LNCaP clone FGC (cell line): ENCODE data around the gene GDF10.

ENCODE experiments used
- DNase-seq: peaks from one replicate; pipeline ENCODE4 v3.0.0-alpha.2; 2011; ENCODE audit warnings: low read depth
- H3K4me3 ChIP-seq: 2 replicates; pipeline ENCODE4 v1.5.1; 2011; ENCODE audit warnings: mild to moderate bottlenecking, low read depth, low read length, control low read depth
- TF ChIP-seq, protein P1 (sequence below): IDR thresholded peaks from 2 replicates; pipeline ENCODE4 v1.5.1; 2012; ENCODE audit warnings: mild to moderate bottlenecking; ENCODE audit not compliant: control insufficient read depth, insufficient read depth; ENCODE audit errors: extremely low read depth

The GDF10 gene

DNA sequence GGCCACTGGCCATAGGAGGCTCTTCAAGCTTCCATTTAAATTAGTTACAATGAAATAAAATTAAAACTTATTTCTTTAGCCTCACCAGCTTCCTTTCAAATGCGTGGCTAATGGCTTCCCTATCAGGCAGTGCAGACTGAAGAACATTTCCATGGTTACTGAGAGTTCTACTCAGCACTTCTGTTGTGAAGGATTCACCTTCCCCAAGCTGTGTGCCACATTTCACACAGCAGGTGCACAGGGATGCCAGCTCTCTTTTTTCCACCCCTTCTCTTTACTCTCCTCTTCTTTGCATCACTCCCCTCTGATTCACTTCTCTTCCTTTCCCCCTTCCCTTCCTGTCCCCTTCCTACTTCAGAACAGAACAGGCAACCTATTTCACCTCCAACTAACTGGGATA lies 23.1 kb downstream of the GDF10 start:
- no peak overlapping the region for H3K4me3 ChIP-seq
- TF ChIP-seq, protein P1, sequence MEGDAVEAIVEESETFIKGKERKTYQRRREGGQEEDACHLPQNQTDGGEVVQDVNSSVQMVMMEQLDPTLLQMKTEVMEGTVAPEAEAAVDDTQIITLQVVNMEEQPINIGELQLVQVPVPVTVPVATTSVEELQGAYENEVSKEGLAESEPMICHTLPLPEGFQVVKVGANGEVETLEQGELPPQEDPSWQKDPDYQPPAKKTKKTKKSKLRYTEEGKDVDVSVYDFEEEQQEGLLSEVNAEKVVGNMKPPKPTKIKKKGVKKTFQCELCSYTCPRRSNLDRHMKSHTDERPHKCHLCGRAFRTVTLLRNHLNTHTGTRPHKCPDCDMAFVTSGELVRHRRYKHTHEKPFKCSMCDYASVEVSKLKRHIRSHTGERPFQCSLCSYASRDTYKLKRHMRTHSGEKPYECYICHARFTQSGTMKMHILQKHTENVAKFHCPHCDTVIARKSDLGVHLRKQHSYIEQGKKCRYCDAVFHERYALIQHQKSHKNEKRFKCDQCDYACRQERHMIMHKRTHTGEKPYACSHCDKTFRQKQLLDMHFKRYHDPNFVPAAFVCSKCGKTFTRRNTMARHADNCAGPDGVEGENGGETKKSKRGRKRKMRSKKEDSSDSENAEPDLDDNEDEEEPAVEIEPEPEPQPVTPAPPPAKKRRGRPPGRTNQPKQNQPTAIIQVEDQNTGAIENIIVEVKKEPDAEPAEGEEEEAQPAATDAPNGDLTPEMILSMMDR: no peak
- DNase-seq: no peak

GRCh38 chr10:47323636-47324296 lies 23.8 kb downstream of the GDF10 start:
- no peak overlapping the region for H3K4me3 ChIP-seq
- no peak for DNase-seq
- TF ChIP-seq, protein P1: no peak

DNA sequence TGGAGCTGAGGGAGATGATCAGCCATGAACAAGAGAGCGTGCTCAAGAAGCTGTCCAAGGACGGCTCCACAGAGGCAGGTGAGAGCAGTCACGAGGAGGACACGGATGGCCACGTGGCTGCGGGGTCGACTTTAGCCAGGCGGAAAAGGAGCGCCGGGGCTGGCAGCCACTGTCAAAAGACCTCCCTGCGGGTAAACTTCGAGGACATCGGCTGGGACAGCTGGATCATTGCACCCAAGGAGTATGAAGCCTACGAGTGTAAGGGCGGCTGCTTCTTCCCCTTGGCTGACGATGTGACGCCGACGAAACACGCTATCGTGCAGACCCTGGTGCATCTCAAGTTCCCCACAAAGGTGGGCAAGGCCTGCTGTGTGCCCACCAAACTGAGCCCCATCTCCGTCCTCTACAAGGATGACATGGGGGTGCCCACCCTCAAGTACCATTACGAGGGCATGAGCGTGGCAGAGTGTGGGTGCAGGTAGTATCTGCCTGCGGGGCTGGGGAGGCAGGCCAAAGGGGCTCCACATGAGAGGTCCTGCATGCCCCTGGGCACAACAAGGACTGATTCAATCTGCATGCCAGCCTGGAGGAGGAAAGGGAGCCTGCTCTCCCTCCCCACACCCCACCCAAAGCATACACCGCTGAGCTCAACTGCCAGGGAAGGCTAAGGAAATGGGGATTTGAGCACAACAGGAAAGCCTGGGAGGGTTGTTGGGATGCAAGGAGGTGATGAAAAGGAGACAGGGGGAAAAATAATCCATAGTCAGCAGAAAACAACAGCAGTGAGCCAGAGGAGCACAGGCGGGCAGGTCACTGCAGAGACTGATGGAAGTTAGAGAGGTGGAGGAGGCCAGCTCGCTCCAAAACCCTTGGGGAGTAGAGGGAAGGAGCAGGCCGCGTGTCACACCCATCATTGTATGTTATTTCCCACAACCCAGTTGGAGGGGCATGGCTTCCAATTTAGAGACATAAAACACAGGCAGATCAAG lies 25.6 kb downstream of the GDF10 start:
- H3K4me3 ChIP-seq: no peak overlapping the region
- no peak for DNase-seq
- TF ChIP-seq, protein P1: no peak

DNA sequence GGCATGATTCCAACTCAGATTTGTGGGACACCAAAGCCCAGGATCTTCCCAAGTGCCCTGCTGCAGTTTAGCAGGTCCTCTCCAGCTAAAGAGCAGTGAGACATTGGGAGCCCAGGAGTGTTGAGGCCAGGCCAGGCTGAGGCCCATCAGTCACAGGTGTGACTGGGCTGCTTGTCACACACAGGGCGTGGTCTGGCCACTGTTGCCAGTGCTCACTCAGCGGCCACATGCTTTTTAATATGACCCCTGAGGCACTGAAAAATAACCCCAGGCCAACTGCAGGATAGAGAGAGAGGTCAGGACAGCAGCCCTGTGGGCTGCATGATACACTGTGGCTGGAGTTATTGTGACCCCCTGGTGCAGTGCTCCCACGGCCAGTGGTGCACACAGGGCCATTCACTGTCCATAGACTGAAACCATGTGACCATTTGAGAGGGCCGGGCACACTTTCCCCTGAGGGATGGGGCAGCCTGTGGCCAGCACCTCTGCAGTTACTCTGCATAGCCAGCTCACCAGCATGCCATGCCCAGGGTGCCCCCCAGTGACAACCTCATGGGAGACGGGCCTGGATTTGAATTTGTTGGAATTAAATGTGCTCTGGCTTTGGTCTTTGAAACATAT lies 26.4 kb downstream of the GDF10 start:
- no peak for DNase-seq
- H3K4me3 ChIP-seq: no peak overlapping the region
- TF ChIP-seq, protein P1: no peak

DNA sequence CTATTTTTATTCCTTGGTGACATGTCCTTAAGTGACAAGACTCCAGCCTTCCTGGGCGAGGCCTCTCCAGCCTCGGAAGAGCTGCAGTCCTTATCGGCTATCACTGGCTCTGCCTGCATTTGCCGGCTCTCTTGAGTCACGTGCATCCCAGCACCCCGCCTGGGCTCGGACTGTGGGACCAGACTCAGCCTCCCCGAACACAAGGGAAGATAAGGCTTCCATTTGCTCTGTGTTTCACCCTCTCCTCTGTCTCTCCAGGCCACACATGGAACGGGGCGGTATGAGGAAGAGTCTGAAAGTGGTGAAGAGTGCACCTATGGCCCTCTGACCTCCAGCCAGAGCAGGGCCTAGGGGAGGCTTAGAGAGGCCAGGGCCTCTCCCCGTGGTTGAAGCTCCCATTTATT lies 26.9 kb downstream of the GDF10 start:
- no peak overlapping the region for H3K4me3 ChIP-seq
- no peak for DNase-seq
- TF ChIP-seq, protein P1: no peak

DNA sequence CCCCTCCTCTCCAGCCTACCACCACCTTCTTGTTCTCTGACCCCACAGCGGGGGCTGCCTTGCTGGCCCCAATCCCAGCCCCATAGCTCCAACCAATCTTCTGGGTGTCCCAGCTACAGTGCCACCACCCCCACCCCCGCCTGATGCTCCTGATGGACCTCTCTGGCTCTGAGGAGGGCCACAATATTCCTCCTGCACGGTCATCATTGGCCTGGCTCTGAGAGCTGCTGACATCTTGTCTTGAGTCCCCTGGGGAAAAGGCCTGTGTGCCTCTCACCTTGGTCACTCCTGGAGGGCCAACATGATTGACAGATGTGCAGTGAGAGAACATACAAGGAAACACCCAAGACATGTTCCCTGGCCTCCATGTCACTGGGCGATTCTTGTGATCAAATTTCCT lies 29.9 kb downstream of the GDF10 start:
- no peak overlapping the region for H3K4me3 ChIP-seq
- no peak for DNase-seq
- TF ChIP-seq, protein P1: no peak
